Keratinocyte (primary cell): Measurements from ENCODE around the gene FOXQ1.

ENCODE experiments used
- CTCF ChIP-seq, 3 experiments: IDR thresholded peaks in 1 of 3; conservative IDR thresholded peaks in 1 of 3; optimal IDR thresholded peaks in 1 of 3; 2 replicates in 2 of 3; 3 replicates in 1 of 3; pipeline versions ENCODE3 to v1.5.1; 2011; ENCODE audit warnings: low read length in 3 of 3, mild to moderate bottlenecking in 3 of 3, moderate library complexity in 2 of 3, control low read depth in 1 of 3, inconsistent platforms in 1 of 3; ENCODE audit not compliant: insufficient read depth in 2 of 3; ENCODE audit errors: extremely low read depth in 1 of 3
- EZH2 ChIP-seq: IDR thresholded peaks from one replicate; pipeline ENCODE4 v1.6.1; 2012; ENCODE audit warnings: inconsistent platforms, mild to moderate bottlenecking, low read length, moderate library complexity

- TF ChIP-seq EZH2 = no peak
- no peak for TF ChIP-seq CTCF (optimal IDR thresholded peaks at IDR 0.05 in 1 of 3, IDR thresholded peaks at IDR 0.05 in 1 of 3, conservative IDR thresholded peaks at IDR 0.05 in 1 of 3; ENCODE audit: extremely low read depth in 1 of 3, insufficient read depth in 2 of 3, low read length in 3 of 3)
Measured at GRCh38 chr6:1329708-1330107, 17.8 kb downstream of the FOXQ1 start.
